Cardiac ventricle fibroblast (primary cell): ENCODE results near the gene PARM1. TPM values are rescaled to one million over a fixed set of nuclear protein-coding genes. Genes with fewer than 3 reads are reported as not detected.

Source experiments
- total RNA-seq: library from RNA; depleted of rRNA; stranded (reverse); fragments of >200 nt; gene quantifications from 2 replicates; pipeline ENCODE4 v1.2.3, GENCODE V29; 2015

Gene PARM1
- total RNA-seq, result 1.8 and 2.0 TPM in 2 replicates

GRCh38 chr4:74932832-74933561 lies at the start of gene PARM1:
PARM1 (plus strand) TSS chr4:74933116; CDS start chr4:74933328, 212 bp downstream.

Other genes with a start within 250 kb of the PARM1 start
- gene BTC, start 138.6 kb upstream of the PARM1 start, total RNA-seq, result not detected in 2 replicates